HG03103 (cell line): ENCODE data around the gene TIAM1.

Experiments
- ATAC-seq: cut with Tn5 transposase; IDR thresholded peaks from one replicate; pipeline ENCODE4 v1.9.1; 2021; ENCODE audit warnings: low read depth; ENCODE audit not compliant: unreplicated experiment

The TIAM1 gene

GRCh38 chr21:31335957-31336738, 7.9 kb downstream of the TIAM1 start:
- ATAC-seq = no peak

- ATAC-seq = no peak
These were observed 9.4 kb downstream of the TIAM1 start for GRCh38 chr21:31334648-31335121.

- ATAC-seq = no peak
These were observed 11.5 kb downstream of the TIAM1 start for GRCh38 chr21:31332525-31332924.

- ATAC-seq = no peak
These were observed 12.8 kb downstream of the TIAM1 start for GRCh38 chr21:31331231-31331630.

GRCh38 chr21:31330144-31330483, 13.9 kb downstream of the TIAM1 start:
- ATAC-seq = no peak

GRCh38 chr21:31329456-31330143, 14.5 kb downstream of the TIAM1 start:
- ATAC-seq = no peak

- ATAC-seq = peak; percentile 95
These were observed 17.4 kb downstream of the TIAM1 start for GRCh38 chr21:31326522-31327242.

- ATAC-seq = no peak
These were observed 25.1 kb downstream of the TIAM1 start for GRCh38 chr21:31318971-31319370.

GRCh38 chr21:31317688-31318087, 26.4 kb downstream of the TIAM1 start:
- ATAC-seq = no peak

- ATAC-seq = no peak
These were observed 27.4 kb downstream of the TIAM1 start for GRCh38 chr21:31316488-31317169.

- ATAC-seq = no peak
These were observed 28.0 kb downstream of the TIAM1 start for GRCh38 chr21:31316072-31316471.

- no peak for ATAC-seq
These were observed 33.3 kb downstream of the TIAM1 start for GRCh38 chr21:31310750-31311149.

- no peak for ATAC-seq
These were observed 35.5 kb downstream of the TIAM1 start for GRCh38 chr21:31308584-31308983.

- no peak for ATAC-seq
These were observed 38.2 kb downstream of the TIAM1 start for GRCh38 chr21:31305888-31306287.

- no peak for ATAC-seq
These were observed 44.5 kb downstream of the TIAM1 start for GRCh38 chr21:31299291-31300147.

- no peak for ATAC-seq
These were observed 45.3 kb downstream of the TIAM1 start for GRCh38 chr21:31298618-31299269.

- no peak for ATAC-seq
These were observed 46.3 kb downstream of the TIAM1 start for GRCh38 chr21:31297806-31298205.

GRCh38 chr21:31295676-31296075, 48.4 kb downstream of the TIAM1 start:
- no peak for ATAC-seq

GRCh38 chr21:31294691-31295090, 49.4 kb downstream of the TIAM1 start:
- no peak for ATAC-seq
